GM12872 (cell line): ENCODE measurements around the gene AGAP1.

Experiments used
- CTCF ChIP-seq: IDR thresholded peaks from 3 replicates; pipeline ENCODE4 v1.5.1; 2011; ENCODE audit warnings: low read depth, mild to moderate bottlenecking, low read length, moderate library complexity; ENCODE audit not compliant: insufficient read depth

The AGAP1 gene

DNA sequence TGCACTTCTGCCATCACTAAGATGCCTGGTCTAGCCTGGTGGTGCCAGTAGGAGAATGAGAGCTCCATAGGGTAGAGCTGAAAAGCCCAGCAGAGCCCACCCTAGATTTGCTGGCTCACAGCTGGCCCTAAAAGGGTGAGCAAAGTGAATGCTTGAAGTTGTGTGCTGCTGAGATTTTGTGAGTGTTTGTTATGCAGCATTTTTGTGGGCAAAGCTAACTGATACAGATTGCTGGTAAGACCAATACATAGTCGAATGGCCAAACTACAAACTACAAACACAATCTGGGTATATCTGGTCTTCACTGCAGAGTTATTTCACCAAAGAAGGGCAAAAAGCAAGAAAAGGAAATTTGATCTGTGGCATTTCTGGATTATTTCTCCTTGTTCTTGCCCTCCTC, 7.1 kb upstream of the AGAP1 start:
- no peak for TF ChIP-seq CTCF

GRCh38 chr2:235489897-235490296, 3.9 kb upstream of the AGAP1 start:
- TF ChIP-seq CTCF = no peak

- no peak for TF ChIP-seq CTCF
Measured at GRCh38 chr2:235492850-235493344, 946 bp upstream of the AGAP1 start.

DNA sequence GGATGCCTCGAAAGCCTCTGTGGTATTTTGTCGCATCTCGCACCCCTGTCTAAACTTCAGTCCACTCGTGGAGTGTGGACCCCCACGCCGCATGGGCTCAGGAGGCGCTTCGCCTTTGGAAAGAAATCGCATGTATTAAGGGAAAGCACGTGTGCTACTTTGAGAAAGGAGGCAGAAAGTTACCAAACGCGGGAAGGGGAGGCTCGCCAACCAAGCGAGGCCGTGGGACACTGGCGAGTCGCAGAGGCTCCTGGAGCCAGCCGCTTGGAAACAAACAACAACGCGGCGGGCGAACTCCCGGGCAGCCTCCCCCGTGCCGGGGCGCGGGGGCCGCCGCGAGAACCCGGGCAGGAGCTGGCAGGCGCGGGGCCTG, 455 bp upstream of the AGAP1 start:
- TF ChIP-seq CTCF = no peak

- TF ChIP-seq CTCF = no peak
Measured at GRCh38 chr2:235494716-235495372, 1.0 kb downstream of the AGAP1 start.

GRCh38 chr2:235495373-235496238, 1.8 kb downstream of the AGAP1 start:
- TF ChIP-seq CTCF = no peak

DNA sequence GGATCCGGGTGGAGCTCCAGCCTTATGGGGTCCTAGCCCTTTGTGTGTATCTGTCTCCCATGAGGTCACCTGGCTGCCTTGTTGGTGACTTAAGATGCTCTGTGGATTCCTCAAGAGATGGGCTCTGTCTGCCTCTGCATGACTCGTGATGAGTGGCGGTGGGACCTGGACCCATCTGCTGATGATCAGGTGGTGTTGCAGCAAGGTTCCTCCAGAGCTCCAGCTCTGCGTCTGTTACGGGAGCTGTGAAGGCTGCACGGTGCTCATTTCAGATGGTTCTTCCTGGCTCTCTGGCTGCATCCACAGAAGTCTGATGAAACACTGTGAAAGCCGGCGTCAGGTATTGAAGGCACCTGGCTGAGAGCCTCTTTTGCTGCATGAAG, 2.4 kb downstream of the AGAP1 start:
- TF ChIP-seq CTCF = no peak
